MG63 (cell line): Measurements from ENCODE around the gene ERCC4. TPM values are rescaled to one million over a fixed set of nuclear protein-coding genes. Genes with fewer than 3 reads are reported as not detected.

Experiments
- DNase-seq: peaks from one replicate; pipeline ENCODE4 v3.0.0-alpha.2; 2020
- H3K27me3 ChIP-seq: fragments of 250-450 bp; sonication (Bioruptor Pico); 2 replicates; pipeline ENCODE4 v1.5.1; 2020; ENCODE audit warnings: mild to moderate bottlenecking, moderate library complexity
- H3K36me3 ChIP-seq: fragments of 250-450 bp; sonication (Bioruptor Pico); 2 replicates; pipeline ENCODE4 v1.5.1; 2020; ENCODE audit warnings: mild to moderate bottlenecking, moderate library complexity
- H3K4me3 ChIP-seq: fragments of 250-450 bp; sonication (Bioruptor Pico); 2 replicates; pipeline ENCODE4 v1.5.1; 2020; ENCODE audit warnings: mild to moderate bottlenecking, moderate library complexity
- H3K9me3 ChIP-seq: fragments of 250-450 bp; sonication (Bioruptor Pico); 2 replicates; pipeline ENCODE4 v1.5.1; 2020; ENCODE audit warnings: mild to moderate bottlenecking, moderate library complexity
- total RNA-seq: library from RNA; depleted of rRNA; stranded (reverse); fragments of >200 nt; shearing (Covaris generic); gene quantifications from 2 replicates; pipeline ENCODE4 v1.2.3, GENCODE V29; 2014; ENCODE audit warnings: low replicate concordance

The ERCC4 gene
- total RNA-seq, 1 experiment from 2014 or later, result 4.8 TPM

DNA sequence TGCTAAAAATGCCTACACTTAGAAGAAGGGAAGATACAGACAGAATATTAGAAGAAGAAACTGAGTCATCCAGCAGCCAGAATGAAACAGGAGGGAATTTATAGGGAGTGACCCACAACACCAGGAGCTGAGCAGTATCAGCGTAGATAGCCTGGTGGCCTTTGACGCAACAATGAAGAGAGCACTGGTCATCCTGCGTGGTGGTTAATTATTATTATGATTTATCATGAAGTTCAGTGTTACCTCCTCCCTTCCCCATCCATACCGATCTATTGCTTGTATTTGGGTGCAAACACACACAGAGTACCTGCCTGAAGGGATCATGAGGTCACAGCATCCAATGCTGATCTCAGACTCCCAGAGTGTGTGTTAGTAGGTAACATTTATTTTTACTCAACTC is 38.5 kb downstream of the ERCC4 start:
- H3K36me3 ChIP-seq, result no peaks in the 10 kb centered on the region
- H3K9me3 ChIP-seq, result no peaks in the 10 kb centered on the region
- H3K4me3 ChIP-seq, result no peak overlapping the region
- no peak for DNase-seq
- 0 out of 2 replicates have a peak, but pooled peaks cover under 1% of the 10 kb centered on the region for H3K27me3 ChIP-seq

GRCh38 chr16:13959626-13960025 is 39.7 kb downstream of the ERCC4 start:
- Histone ChIP-seq H3K36me3 (no peaks in the 10 kb centered on the region), H3K4me3 (no peak overlapping the region), H3K9me3 (no peaks in the 10 kb centered on the region), H3K27me3 (0 out of 2 replicates have a peak, but pooled peaks cover 2% of the 10 kb centered on the region)
- no peak for DNase-seq

DNA sequence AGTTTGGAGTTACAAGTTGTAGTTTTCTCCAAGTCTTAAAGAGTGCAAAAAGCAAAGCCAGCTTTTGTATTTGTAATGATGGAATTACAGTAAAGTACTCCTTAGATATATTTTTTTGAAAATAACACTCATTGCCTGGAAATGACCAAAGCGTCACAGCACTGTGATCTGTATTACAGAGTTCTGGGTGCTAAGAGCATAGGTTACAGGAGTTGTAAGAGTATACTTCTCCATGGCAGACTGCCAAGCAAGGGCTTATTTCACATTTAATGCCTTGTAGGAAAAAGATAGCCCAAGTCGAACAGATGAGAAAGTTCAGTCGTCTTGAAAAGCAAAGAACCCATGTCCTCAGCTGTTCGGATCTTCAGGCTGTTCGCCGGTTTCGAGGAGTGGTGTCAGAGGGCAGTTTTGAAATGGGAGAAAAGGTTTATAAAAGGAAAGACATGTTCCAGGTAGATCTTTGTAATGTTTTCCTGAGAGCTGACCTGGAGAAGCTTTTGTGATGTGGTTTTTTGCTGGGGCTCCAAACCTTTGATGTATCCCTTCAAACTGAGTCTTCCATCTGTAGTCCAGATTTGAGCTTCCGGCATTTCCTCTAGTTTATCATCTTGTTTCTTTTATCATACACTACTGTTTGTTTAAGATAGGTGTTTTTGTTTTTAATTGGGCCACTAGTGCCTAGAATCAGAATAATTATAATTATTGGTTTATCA is 41.3 kb downstream of the ERCC4 start:
- Histone ChIP-seq H3K4me3 (no peak overlapping the region), H3K36me3 (no peaks in the 10 kb centered on the region), H3K9me3 (no peaks in the 10 kb centered on the region), H3K27me3 (0 out of 2 replicates have a peak, but pooled peaks cover 2% of the 10 kb centered on the region)
- no peak for DNase-seq

DNA sequence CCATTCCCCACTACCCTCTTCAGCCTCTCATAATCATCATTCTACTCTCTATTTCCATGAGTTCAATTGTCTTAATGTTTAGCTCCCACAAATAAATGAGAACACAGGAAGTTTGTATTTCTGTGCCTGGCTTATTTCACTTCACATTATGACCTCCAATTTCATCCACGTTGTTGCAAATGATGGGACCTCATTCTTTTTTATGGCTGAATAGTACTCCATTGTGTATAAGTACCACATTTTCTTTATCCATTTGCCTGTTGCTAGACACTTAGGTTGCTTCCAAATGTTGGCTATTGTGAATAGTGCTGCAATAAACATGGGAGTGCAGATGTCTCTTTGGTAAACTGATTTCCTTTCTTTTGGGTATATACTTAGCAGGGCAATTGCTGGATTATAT is 42.3 kb downstream of the ERCC4 start:
- Histone ChIP-seq H3K9me3 (peaks cover 2% of the 10 kb centered on the region), H3K27me3 (0 out of 2 replicates have a peak, but pooled peaks cover 2% of the 10 kb centered on the region), H3K4me3 (no peak overlapping the region), H3K36me3 (no peaks in the 10 kb centered on the region)
- DNase-seq, result no peak

GRCh38 chr16:13968835-13969234 is 48.9 kb downstream of the ERCC4 start:
- no peak overlapping the region for H3K4me3 ChIP-seq
- H3K36me3 ChIP-seq, result no peaks in the 10 kb centered on the region
- no peak for DNase-seq
- H3K27me3 ChIP-seq, result no peaks in the 10 kb centered on the region
- H3K9me3 ChIP-seq, result peaks cover 4% of the 10 kb centered on the region

GRCh38 chr16:13969711-13970110 is 49.8 kb downstream of the ERCC4 start:
- H3K4me3 ChIP-seq, result no peak overlapping the region
- peaks cover 4% of the 10 kb centered on the region for H3K9me3 ChIP-seq
- H3K27me3 ChIP-seq, result peaks cover 4% of the 10 kb centered on the region
- H3K36me3 ChIP-seq, result no peaks in the 10 kb centered on the region
- DNase-seq, result no peak

GRCh38 chr16:13970708-13971422 is 50.9 kb downstream of the ERCC4 start:
- DNase-seq, result no peak
- Histone ChIP-seq H3K9me3 (peaks cover 4% of the 10 kb centered on the region), H3K36me3 (no peaks in the 10 kb centered on the region), H3K4me3 (no peak overlapping the region), H3K27me3 (peaks cover 4% of the 10 kb centered on the region)

GRCh38 chr16:13973321-13974023 is 53.5 kb downstream of the ERCC4 start:
- peaks cover 4% of the 10 kb centered on the region for H3K27me3 ChIP-seq
- no peaks in the 10 kb centered on the region for H3K9me3 ChIP-seq
- H3K4me3 ChIP-seq, result no peak overlapping the region
- DNase-seq, result no peak
- no peaks in the 10 kb centered on the region for H3K36me3 ChIP-seq

- no peaks in the 10 kb centered on the region for H3K9me3 ChIP-seq
- H3K4me3 ChIP-seq, result no peak overlapping the region
- peaks cover 4% of the 10 kb centered on the region for H3K27me3 ChIP-seq
- no peaks in the 10 kb centered on the region for H3K36me3 ChIP-seq
- DNase-seq, result no peak
Measured at GRCh38 chr16:13977177-13977576, 57.2 kb downstream of the ERCC4 start.

GRCh38 chr16:13982451-13982850 is 62.5 kb downstream of the ERCC4 start:
- H3K4me3 ChIP-seq, result no peak overlapping the region
- DNase-seq, result no peak
- H3K9me3 ChIP-seq, result no peaks in the 10 kb centered on the region
- no peaks in the 10 kb centered on the region for H3K27me3 ChIP-seq
- H3K36me3 ChIP-seq, result no peaks in the 10 kb centered on the region

- no peaks in the 10 kb centered on the region for H3K27me3 ChIP-seq
- no peaks in the 10 kb centered on the region for H3K36me3 ChIP-seq
- H3K9me3 ChIP-seq, result no peaks in the 10 kb centered on the region
- no peak overlapping the region for H3K4me3 ChIP-seq
- no peak for DNase-seq
Measured at GRCh38 chr16:13983625-13984024, 63.7 kb downstream of the ERCC4 start.

- no peaks in the 10 kb centered on the region for H3K27me3 ChIP-seq
- DNase-seq, result no peak
- H3K4me3 ChIP-seq, result no peak overlapping the region
- H3K36me3 ChIP-seq, result no peaks in the 10 kb centered on the region
- H3K9me3 ChIP-seq, result no peaks in the 10 kb centered on the region
Measured at GRCh38 chr16:13984794-13985193, 64.8 kb downstream of the ERCC4 start.

- Histone ChIP-seq H3K9me3 (no peaks in the 10 kb centered on the region), H3K36me3 (no peaks in the 10 kb centered on the region), H3K4me3 (no peak overlapping the region), H3K27me3 (no peaks in the 10 kb centered on the region; the same call in 1 of the 2 replicates)
- no peak for DNase-seq
Measured at GRCh38 chr16:13988038-13988437, 68.1 kb downstream of the ERCC4 start.

DNA sequence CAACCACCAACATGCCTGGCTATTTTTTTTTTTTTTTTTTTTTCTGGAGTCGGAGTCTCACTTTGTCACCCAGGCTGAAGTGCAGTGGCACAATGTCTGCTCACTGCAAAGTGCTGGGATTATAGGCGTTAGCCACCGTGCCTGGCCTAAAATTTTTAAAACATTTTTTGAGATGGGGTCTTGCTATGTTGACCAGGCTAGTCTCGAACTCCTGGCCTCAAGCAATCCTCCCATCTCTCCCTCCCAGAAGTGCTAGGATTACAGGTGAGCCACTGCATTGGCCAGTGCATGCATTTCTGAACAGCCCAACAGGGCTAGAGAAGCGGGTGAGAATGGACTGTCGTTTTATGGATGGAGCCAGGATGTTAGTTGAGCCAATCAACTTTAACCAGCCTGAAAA is 72.4 kb downstream of the ERCC4 start:
- H3K4me3 ChIP-seq, result no peak overlapping the region
- DNase-seq, result no peak
- no peaks in the 10 kb centered on the region for H3K9me3 ChIP-seq
- H3K27me3 ChIP-seq, result no peaks in the 10 kb centered on the region; the same call in 1 of the 2 replicates
- no peaks in the 10 kb centered on the region for H3K36me3 ChIP-seq

DNA sequence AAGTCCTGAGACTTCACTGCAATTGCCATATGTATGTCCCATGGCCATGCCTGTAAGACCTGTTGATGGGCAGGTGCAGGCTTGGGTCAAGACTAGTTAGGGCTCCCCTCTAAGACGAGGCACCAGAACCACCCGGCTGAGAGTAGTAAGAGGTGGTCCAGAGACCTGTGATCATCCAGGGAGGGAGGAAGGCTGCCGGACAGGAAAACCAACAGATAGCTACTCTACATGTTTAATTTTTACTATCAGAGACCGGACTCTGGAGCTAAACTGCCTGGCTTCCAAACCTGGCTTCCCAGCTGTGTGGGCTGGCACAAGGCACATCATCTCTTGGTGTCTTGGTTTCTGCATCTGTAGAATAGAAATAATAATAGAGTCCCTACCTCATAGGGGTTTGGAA is 73.0 kb downstream of the ERCC4 start:
- no peaks in the 10 kb centered on the region; the same call in 1 of the 2 replicates for H3K27me3 ChIP-seq
- no peak for DNase-seq
- no peak overlapping the region for H3K4me3 ChIP-seq
- no peaks in the 10 kb centered on the region for H3K9me3 ChIP-seq
- H3K36me3 ChIP-seq, result no peaks in the 10 kb centered on the region

DNA sequence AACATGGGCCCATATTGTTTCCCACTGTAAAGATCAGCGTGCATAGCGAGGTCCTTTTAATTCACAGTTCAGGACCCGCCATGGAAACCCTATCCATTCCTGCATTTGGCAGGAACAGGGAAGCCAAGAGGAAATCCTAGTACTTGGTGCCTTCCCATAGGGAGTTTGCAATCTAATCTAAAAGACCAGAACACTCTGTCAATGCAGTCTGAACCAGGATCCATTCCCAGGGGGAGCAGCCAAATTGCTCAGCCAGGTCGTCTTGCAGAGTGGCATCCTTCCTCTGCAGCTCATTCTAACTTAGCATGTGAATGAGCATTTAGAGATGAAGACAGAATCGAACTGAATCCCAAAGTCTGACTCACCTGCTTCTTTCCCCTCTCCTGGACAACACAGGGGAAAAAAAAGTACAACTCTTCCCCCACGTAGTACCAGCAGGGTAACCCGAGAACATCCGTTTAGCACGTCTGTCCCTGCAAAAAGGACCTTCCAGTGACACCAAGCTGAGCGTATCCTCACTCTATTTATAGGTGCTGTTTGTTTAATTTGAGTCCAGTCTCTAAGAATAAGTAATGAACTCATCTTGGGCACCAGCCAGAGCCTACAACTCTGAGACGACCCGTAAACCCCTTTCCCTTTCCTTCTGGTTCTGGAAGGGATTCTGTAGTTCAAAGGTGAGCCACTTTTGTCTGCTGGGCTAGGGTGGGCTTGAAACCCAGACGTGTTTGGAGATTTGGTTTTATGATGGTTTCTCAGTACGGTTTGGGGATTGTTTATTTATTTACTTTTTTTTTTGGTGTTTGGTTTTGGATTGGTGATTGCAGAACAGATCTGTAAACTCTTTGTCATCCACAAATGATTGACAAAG is 74.5 kb downstream of the ERCC4 start:
- Histone ChIP-seq H3K36me3 (no peaks in the 10 kb centered on the region), H3K9me3 (no peaks in the 10 kb centered on the region), H3K4me3 (no peak overlapping the region), H3K27me3 (no peaks in the 10 kb centered on the region; the same call in 1 of the 2 replicates)
- no peak for DNase-seq
